ENCODE data around the gene BAZ2A.

The BAZ2A gene

DNA sequence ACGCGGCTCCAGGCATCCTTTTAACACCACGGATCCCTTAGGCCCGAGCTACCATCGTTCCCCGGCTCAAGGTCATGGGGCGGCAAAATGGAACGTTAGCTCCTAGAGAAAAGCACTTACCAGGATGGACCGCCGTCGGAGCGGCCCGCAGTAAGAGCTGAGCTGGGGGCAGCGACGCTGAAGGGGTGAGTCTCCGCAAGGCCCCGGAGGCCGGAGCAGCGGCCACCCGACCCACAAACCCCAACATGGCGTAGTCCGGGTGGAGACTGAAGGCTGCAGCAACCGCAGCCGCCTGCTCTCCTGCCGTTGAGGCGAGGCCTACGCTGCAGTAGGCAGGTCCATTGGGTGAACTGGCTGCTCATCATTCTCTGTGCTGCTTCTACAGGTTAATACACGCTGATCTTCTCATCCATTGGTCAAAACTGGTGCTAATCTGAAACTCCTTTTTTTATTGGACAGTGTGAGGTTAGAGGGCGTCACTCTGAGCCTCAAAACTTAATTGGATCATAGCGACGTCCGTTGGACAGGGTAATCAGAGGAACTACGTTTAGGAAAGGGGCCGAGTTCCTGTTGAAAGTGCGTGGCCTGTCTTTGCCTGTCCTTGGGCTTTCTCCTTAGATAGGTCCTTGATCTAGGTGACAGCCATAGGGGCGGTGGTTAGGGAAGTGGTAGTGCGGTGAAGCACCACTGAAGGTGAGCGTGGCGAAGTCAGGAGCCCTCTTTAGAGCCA lies 15.8 kb upstream of the BAZ2A start, which contains the start of gene ATP5F1B:
TSS of gene ATP5F1B (minus strand) at position 268 of the 730 bp plus-strand sequence. CDS start at position 247, 21 bp downstream.
- Histone ChIP-seq H3K4me3 (ENCODE audit: low read depth, low read length) (peak within 1 kb of the TSS; percentile 64), H3K36me3 (ENCODE audit: control insufficient read depth in 2 of 2, insufficient read depth in 1 of 2, low read length in 2 of 2) (peaks cover 36 to 45% of the 10 kb centered on the region in 2 experiments), H3K4me1 (ENCODE audit: control insufficient read depth, insufficient read depth, low read length) (0 out of 2 replicates have a peak, but pooled peaks cover 2% of the 10 kb centered on the region), H3K9me3 (ENCODE audit: control insufficient read depth, insufficient read depth, low read depth, low read length) (no peaks in the 10 kb centered on the region), H3K27ac (ENCODE audit: extremely low read depth, low read depth, low read length) (peak within 1 kb of the TSS; percentile 82)
- POLR2A ChIA-PET, result interaction anchor here (0.6 to 5.7 kb wide), 12 partner anchors 10 to 465 kb away, joined by 3 to 77 read pairs (median 4); partner anchors contain the start of genes NACA, PTGES3, RBMS2 and STAT6
- CTCF ChIA-PET, result interaction anchor here (0.6 to 2.0 kb wide), 4 partner anchors 10 to 355 kb away, joined by 3 to 14 read pairs (median 6); no protein-coding TSS in a partner anchor
- TF ChIP-seq ZNF157 (tag by site-specific recombination; IDR thresholded peaks at IDR 0.05), result no peak
- TF ChIP-seq ZNF24 (tag by site-specific recombination; IDR thresholded peaks at IDR 0.05), result no peak
- peak; percentile 92 for TF ChIP-seq SP3 (tag by site-specific recombination; IDR thresholded peaks at IDR 0.05)
- TF ChIP-seq ZSCAN23 (tag by site-specific recombination; IDR thresholded peaks at IDR 0.05), result no peak
- TF ChIP-seq ZNF426 (tag by site-specific recombination; IDR thresholded peaks at IDR 0.05), result no peak
- no peak for TF ChIP-seq ZNF366 (tag by site-specific recombination; conservative IDR thresholded peaks at IDR 0.05)
- TF ChIP-seq, protein P1, sequence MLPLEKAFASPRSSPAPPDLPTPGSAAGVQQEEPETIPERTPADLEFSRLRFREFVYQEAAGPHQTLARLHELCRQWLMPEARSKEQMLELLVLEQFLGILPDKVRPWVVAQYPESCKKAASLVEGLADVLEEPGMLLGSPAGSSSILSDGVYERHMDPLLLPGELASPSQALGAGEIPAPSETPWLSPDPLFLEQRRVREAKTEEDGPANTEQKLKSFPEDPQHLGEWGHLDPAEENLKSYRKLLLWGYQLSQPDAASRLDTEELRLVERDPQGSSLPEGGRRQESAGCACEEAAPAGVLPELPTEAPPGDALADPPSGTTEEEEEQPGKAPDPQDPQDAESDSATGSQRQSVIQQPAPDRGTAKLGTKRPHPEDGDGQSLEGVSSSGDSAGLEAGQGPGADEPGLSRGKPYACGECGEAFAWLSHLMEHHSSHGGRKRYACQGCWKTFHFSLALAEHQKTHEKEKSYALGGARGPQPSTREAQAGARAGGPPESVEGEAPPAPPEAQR (tag by site-specific recombination; IDR thresholded peaks at IDR 0.05), result no peak
- TF ChIP-seq ZNF521 (tag by site-specific recombination; IDR thresholded peaks at IDR 0.05), result no peak
- TF ChIP-seq, protein P2, sequence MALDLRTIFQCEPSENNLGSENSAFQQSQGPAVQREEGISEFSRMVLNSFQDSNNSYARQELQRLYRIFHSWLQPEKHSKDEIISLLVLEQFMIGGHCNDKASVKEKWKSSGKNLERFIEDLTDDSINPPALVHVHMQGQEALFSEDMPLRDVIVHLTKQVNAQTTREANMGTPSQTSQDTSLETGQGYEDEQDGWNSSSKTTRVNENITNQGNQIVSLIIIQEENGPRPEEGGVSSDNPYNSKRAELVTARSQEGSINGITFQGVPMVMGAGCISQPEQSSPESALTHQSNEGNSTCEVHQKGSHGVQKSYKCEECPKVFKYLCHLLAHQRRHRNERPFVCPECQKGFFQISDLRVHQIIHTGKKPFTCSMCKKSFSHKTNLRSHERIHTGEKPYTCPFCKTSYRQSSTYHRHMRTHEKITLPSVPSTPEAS (tag by site-specific recombination; IDR thresholded peaks at IDR 0.05), result no peak
- TF ChIP-seq, protein P3, sequence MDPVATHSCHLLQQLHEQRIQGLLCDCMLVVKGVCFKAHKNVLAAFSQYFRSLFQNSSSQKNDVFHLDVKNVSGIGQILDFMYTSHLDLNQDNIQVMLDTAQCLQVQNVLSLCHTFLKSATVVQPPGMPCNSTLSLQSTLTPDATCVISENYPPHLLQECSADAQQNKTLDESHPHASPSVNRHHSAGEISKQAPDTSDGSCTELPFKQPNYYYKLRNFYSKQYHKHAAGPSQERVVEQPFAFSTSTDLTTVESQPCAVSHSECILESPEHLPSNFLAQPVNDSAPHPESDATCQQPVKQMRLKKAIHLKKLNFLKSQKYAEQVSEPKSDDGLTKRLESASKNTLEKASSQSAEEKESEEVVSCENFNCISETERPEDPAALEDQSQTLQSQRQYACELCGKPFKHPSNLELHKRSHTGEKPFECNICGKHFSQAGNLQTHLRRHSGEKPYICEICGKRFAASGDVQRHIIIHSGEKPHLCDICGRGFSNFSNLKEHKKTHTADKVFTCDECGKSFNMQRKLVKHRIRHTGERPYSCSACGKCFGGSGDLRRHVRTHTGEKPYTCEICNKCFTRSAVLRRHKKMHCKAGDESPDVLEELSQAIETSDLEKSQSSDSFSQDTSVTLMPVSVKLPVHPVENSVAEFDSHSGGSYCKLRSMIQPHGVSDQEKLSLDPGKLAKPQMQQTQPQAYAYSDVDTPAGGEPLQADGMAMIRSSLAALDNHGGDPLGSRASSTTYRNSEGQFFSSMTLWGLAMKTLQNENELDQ (tag by site-specific recombination; IDR thresholded peaks at IDR 0.05; ENCODE audit: low read depth), result no peak
- TF ChIP-seq ZNF221 (tag by site-specific recombination; IDR thresholded peaks at IDR 0.05; ENCODE audit: borderline replicate concordance), result no peak
- no peak for TF ChIP-seq GFI1B (tag by site-specific recombination; IDR thresholded peaks at IDR 0.05)
- no peak for TF ChIP-seq ZNF248 (tag by site-specific recombination; IDR thresholded peaks at IDR 0.05)
- peak; percentile 7; the same call in 1 of the 2 replicates for TF ChIP-seq KLF1 (tag by site-specific recombination; IDR thresholded peaks at IDR 0.05)
- peak; percentile 100 for TF ChIP-seq SP2 (tag by site-specific recombination; IDR thresholded peaks at IDR 0.05)
- no peak for TF ChIP-seq ZNF837 (tag by site-specific recombination; IDR thresholded peaks at IDR 0.05)
- no peak for TF ChIP-seq GLI2 (tag by site-specific recombination; IDR thresholded peaks at IDR 0.05; ENCODE audit: borderline replicate concordance, low read depth)
- 0 out of 2 replicates have a peak, but pooled peaks have one; percentile 27 for TF ChIP-seq KLF7 (tag by site-specific recombination; IDR thresholded peaks at IDR 0.05; ENCODE audit: borderline replicate concordance)
- no peak for TF ChIP-seq ZNF677 (tag by site-specific recombination; IDR thresholded peaks at IDR 0.05)
- no peak for TF ChIP-seq ZNF398 (tag by site-specific recombination; IDR thresholded peaks at IDR 0.05)
- TF ChIP-seq ZNF140 (tag by site-specific recombination; IDR thresholded peaks at IDR 0.05), result no peak
- no peak for TF ChIP-seq ZNF843 (tag by site-specific recombination; IDR thresholded peaks at IDR 0.05)
- TF ChIP-seq ZNF132 (tag by site-specific recombination; IDR thresholded peaks at IDR 0.05; ENCODE audit: borderline replicate concordance), result no peak
- TF ChIP-seq, protein P4, sequence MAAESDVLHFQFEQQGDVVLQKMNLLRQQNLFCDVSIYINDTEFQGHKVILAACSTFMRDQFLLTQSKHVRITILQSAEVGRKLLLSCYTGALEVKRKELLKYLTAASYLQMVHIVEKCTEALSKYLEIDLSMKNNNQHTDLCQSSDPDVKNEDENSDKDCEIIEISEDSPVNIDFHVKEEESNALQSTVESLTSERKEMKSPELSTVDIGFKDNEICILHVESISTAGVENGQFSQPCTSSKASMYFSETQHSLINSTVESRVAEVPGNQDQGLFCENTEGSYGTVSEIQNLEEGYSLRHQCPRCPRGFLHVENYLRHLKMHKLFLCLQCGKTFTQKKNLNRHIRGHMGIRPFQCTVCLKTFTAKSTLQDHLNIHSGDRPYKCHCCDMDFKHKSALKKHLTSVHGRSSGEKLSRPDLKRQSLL (tag by site-specific recombination; IDR thresholded peaks at IDR 0.05), result no peak
- TF ChIP-seq MYNN (tag by site-specific recombination; IDR thresholded peaks at IDR 0.05; ENCODE audit: borderline replicate concordance), result no peak
- TF ChIP-seq ZNF223 (tag by site-specific recombination; IDR thresholded peaks at IDR 0.05), result no peak
- no peak for TF ChIP-seq BCL6B (tag by site-specific recombination; IDR thresholded peaks at IDR 0.05)
- peak; percentile 63; the same call in 1 of the 2 replicates for TF ChIP-seq ZNF76 (tag by site-specific recombination; IDR thresholded peaks at IDR 0.05; ENCODE audit: borderline replicate concordance, low read depth)
- no peak for TF ChIP-seq ZNF175 (tag by site-specific recombination; IDR thresholded peaks at IDR 0.05)

Data from HEK293 (cell line).